HepG2 (cell line): Measurements from ENCODE around the gene RHOC. TPM values are rescaled to one million over a fixed set of nuclear protein-coding genes. Genes with fewer than 3 reads are reported as not detected.

Experiments used
- ATAC-seq: fragments of 200-7000 bp; cut with Tn5 transposase; 3 replicates; pipeline ENCODE4 v1.9.1; 2020; ENCODE audit warnings: mild to moderate bottlenecking, moderate library complexity
- BruUV-seq: library from RNA; stranded (reverse); fragments of 400-500 nt; replicated peaks from 2 replicates; lab custom pipeline; 2021; lab: Mats Ljungman, UMichigan
- CTCF ChIA-PET: fragments of 300-600 bp; formaldehyde crosslinking; extraction: SDS; loops from one replicate; lab custom pipeline; 2021; ENCODE audit warnings: low total read pairs, inconsistent platforms, low intra/inter-chr PET ratio; lab: Yijun Ruan, JAX
- POLR2A ChIA-PET: fragments of 350-600 bp; sonication (Branson Sonifier 250); formaldehyde crosslinking; loops from one replicate; lab custom pipeline; 2020; ENCODE audit warnings: antibody characterized with exemption, inconsistent platforms; lab: Yijun Ruan, JAX
- DNase-seq: peaks from one replicate; pipeline ENCODE4 v3.0.0-alpha.2; 2015; ENCODE audit warnings: low spot score
- FAIRE-seq: peaks from 3 replicates; lab custom pipeline; 2011; peaks lifted over from hg19 to GRCh38; lab: Jason Lieb, UNC
- H2AFZ ChIP-seq: one replicate; pipeline ENCODE4 v1.6.1; 2011; ENCODE audit warnings: low read length, inconsistent platforms
- H3K27ac ChIP-seq: fragments of 300-600 bp; 3 replicates; pipeline ENCODE4 v1.8.0; 2011; ENCODE audit warnings: mixed run types, mild to moderate bottlenecking, mixed read lengths, low read length, inconsistent platforms; ENCODE audit not compliant: insufficient read depth; ENCODE audit errors: extremely low read length
- H3K27me3 ChIP-seq, 2 experiments: fragments of 200-600 bp in 1 of 2; 2 replicates in 1 of 2; 3 replicates in 1 of 2; pipeline versions ENCODE4 v1.6.0 to v1.8.0; 2011; ENCODE audit warnings: low read length in 2 of 2, mild to moderate bottlenecking in 2 of 2, moderate library complexity in 2 of 2, inconsistent platforms in 1 of 2; ENCODE audit not compliant: insufficient read depth in 2 of 2, control insufficient read depth in 1 of 2
- H3K36me3 ChIP-seq, 2 experiments: fragments of 200-600 bp in 1 of 2; replicated peaks in 1 of 2; 2 replicates in 1 of 2; 3 replicates in 1 of 2; pipeline versions ENCODE4 v1.5.1 to v1.8.0; 2011; ENCODE audit warnings: low read length in 2 of 2, inconsistent platforms in 1 of 2; ENCODE audit not compliant: insufficient read depth in 2 of 2, control insufficient read depth in 1 of 2
- H3K4me1 ChIP-seq: 2 replicates; pipeline ENCODE4 v1.5.1; 2012; ENCODE audit warnings: low read length, inconsistent platforms; ENCODE audit not compliant: insufficient read depth
- H3K4me2 ChIP-seq: 2 replicates; pipeline ENCODE4 v1.6.0; 2011; ENCODE audit warnings: low read depth, low read length, inconsistent platforms
- H3K4me3 ChIP-seq, 3 experiments: fragments of 200-600 bp in 1 of 3; sonication (generic), shearing (Covaris generic) in 1 of 3; replicated peaks in 1 of 3; 2 replicates each; pipeline ENCODE4 v1.5.1; 2011 to 2016; ENCODE audit warnings: low read length in 3 of 3, inconsistent platforms in 2 of 3, low read depth in 2 of 3, mild to moderate bottlenecking in 2 of 3, control low read depth in 1 of 3, mixed read lengths in 1 of 3; ENCODE audit not compliant: insufficient read depth in 1 of 3
- H3K79me2 ChIP-seq: one replicate; pipeline ENCODE4 v1.6.1; 2011; ENCODE audit warnings: low read length, inconsistent platforms; ENCODE audit not compliant: insufficient read depth
- H3K9ac ChIP-seq: 2 replicates; pipeline ENCODE4 v1.6.0; 2011; ENCODE audit warnings: mild to moderate bottlenecking, low read depth, low read length, inconsistent platforms; ENCODE audit not compliant: insufficient read depth
- H3K9me3 ChIP-seq: 2 replicates; pipeline ENCODE4 v1.5.1; 2012; ENCODE audit warnings: mild to moderate bottlenecking, low read length
- H4K20me1 ChIP-seq: 2 replicates; pipeline ENCODE4 v1.6.0; 2011; ENCODE audit warnings: inconsistent platforms, mild to moderate bottlenecking, low read length, moderate library complexity; ENCODE audit not compliant: insufficient read depth
- AKNA ChIP-seq: sonication (generic); formaldehyde crosslinking; IDR thresholded peaks from 2 replicates; pipeline ENCODE4 v1.4.0; 2020; ENCODE audit warnings: missing genetic modification reagents, borderline replicate concordance
- FOSL1 ChIP-seq: sonication (generic); formaldehyde crosslinking; IDR thresholded peaks from 2 replicates; pipeline ENCODE4 v1.9.0; 2021; ENCODE audit warnings: missing genetic modification reagents, borderline replicate concordance
- HNRNPK ChIP-seq: fragments of 200-400 bp; formaldehyde crosslinking; IDR thresholded peaks from 2 replicates; pipeline ENCODE4 v1.6.1; 2018; ENCODE audit warnings: low read length, low read depth, moderate library complexity, mild to moderate bottlenecking; ENCODE audit not compliant: poor library complexity, severe bottlenecking
- LBX2 ChIP-seq: sonication (generic); formaldehyde crosslinking; IDR thresholded peaks from 2 replicates; pipeline ENCODE4 v1.5.0; 2020; ENCODE audit warnings: missing genetic modification reagents, mild to moderate bottlenecking, borderline replicate concordance
- MIER3 ChIP-seq: IDR thresholded peaks from 2 replicates; pipeline ENCODE4 v1.6.1; 2016; ENCODE audit warnings: missing compliant biosample characterization, borderline replicate concordance
- PCBP2 ChIP-seq: fragments of 200-400 bp; formaldehyde crosslinking; optimal IDR thresholded peaks from 2 replicates; pipeline ENCODE3; 2018; ENCODE audit warnings: low read length, low read depth; ENCODE audit not compliant: poor library complexity, severe bottlenecking
- ZBTB38 ChIP-seq: sonication (generic); formaldehyde crosslinking; IDR thresholded peaks from 2 replicates; pipeline ENCODE4 v1.5.1; 2020; ENCODE audit warnings: mild to moderate bottlenecking, missing genetic modification reagents
- ZBTB42 ChIP-seq: sonication (generic); formaldehyde crosslinking; IDR thresholded peaks from 2 replicates; pipeline ENCODE4 v1.5.0; 2020; ENCODE audit warnings: mild to moderate bottlenecking, missing genetic modification reagents
- ZNF740 ChIP-seq: sonication (generic); formaldehyde crosslinking; IDR thresholded peaks from 2 replicates; pipeline ENCODE4 v1.4.0; 2020; ENCODE audit warnings: missing genetic modification reagents
- WGBS: methylation state at CpG from one replicate; pipeline ENCODE4 v1.1.6; 2017; ENCODE audit warnings: low lambda C conversion rate; 5-methylcytosine and 5-hydroxymethylcytosine counted together
- in situ Hi-C: cut with HindIII; loops from 2 replicates; pipeline ENCODE4 v1.10.0; 2017; ENCODE audit warnings: low pct_unique_long_range_greater_than_20kb; ENCODE audit not compliant: extremely low pct_ligation_motif_present
- intact Hi-C: fragments of 100-400 bp; cut with micrococcal nuclease; formaldehyde crosslinking; loops from one replicate; pipeline ENCODE4 v1.10.0; 2022; ENCODE audit not compliant: unreplicated experiment
- polyA plus RNA-seq, 8 experiments: library from polyadenylated mRNA; depleted of rRNA in 3 of 8; stranded (reverse) in 7 of 8; unstranded in 1 of 8; fragments of >200 nt; fragmentation: Illumina TruSeq in 4 of 8; extraction: Trizol in 4 of 8; gene quantifications; 2 replicates each; pipeline versions ENCODE4 v1.2.1 to v1.2.3, GENCODE V29; 2011 to 2016; ENCODE audit warnings: low read depth in 4 of 8, missing spikeins in 1 of 8, mixed read lengths in 1 of 8; ENCODE audit not compliant: insufficient read depth in 1 of 8
- total RNA-seq, 5 experiments: library from RNA; depleted of rRNA; stranded (reverse); fragments of >200 nt; fragmentation: Illumina TruSeq; extraction: Trizol; gene quantifications; 2 replicates each; pipeline ENCODE4 v1.2.3, GENCODE V29; 2016; ENCODE audit warnings: low read depth in 1 of 5
- TF ChIP-seq, protein P1 (sequence below): sonication (generic); formaldehyde crosslinking; IDR thresholded peaks from 2 replicates; pipeline ENCODE4 v1.5.1; 2020; ENCODE audit warnings: missing genetic modification reagents, mild to moderate bottlenecking, borderline replicate concordance

Gene RHOC
- total and polyA plus RNA-seq, 2 of the 13 experiments (the other 11 are each of a cell fraction or from before 2014, with no cell fraction given): 64.3 to 182 TPM

- TF ChIP-seq ZNF740 (CRISPR knock-in tag): no peak
- no peak for TF ChIP-seq HNRNPK
- TF ChIP-seq ZBTB42 (CRISPR knock-in tag): no peak
- TF ChIP-seq, protein P1, sequence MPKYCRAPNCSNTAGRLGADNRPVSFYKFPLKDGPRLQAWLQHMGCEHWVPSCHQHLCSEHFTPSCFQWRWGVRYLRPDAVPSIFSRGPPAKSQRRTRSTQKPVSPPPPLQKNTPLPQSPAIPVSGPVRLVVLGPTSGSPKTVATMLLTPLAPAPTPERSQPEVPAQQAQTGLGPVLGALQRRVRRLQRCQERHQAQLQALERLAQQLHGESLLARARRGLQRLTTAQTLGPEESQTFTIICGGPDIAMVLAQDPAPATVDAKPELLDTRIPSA (CRISPR knock-in tag): no peak
- no peak for TF ChIP-seq AKNA
Observed at GRCh38 chr1:112688781-112689193, 18.1 kb downstream of the RHOC start (continued).

DNA sequence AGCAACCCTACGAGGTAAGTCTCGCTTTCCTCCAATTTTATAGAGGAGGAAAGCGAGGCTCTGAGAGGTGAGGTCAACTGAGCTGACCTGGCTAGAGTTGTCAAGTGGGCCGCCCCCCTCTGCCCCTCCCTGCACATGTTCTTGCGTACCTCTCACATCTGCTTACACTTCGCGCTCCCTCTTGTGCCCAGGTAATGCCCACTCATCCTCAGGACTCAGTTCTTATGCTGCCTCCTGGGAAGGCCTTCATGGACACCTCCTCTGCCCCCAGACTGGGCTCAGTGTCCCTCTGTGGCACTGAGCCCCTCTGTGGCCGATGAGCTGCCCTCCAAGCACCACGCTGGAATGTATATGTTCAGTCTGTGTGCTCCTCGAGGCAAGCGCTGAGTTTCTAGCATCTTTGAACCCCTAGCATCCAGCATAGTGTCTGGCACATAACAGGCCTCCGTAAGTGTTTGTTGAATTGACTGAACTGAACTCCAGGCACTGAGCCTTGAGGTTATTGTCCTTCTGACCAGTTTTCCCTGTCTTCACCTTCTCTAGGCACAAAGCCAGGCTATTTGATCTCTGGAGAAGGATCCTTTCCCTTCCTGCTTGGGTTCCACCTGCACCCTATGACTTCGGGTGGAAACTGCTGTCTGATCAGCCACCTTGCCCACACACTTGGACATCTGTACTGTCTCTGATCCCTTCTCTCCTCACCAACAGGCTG lies 19.0 kb downstream of the RHOC start:
- H2AFZ ChIP-seq: no peak overlapping the region
- no peak for ATAC-seq
- intact Hi-C loops (no loop called here), in situ Hi-C loops (no loop called here)
- H3K4me2 ChIP-seq: no peak overlapping the region
- no peak overlapping the region for H3K4me3 ChIP-seq
- H3K27me3 ChIP-seq: no peaks in the 10 kb centered on the region
- H3K9me3 ChIP-seq: no peaks in the 10 kb centered on the region
- no TSS peak for BruUV-seq
- H3K27ac ChIP-seq: no peak overlapping the region
- no peaks in the 10 kb centered on the region for H4K20me1 ChIP-seq
- CTCF ChIA-PET: no interaction called here
- H3K4me1 ChIP-seq: no peaks in the 10 kb centered on the region
- 93% methylated on average over 12 of the region's 13 CpGs for WGBS
- H3K79me2 ChIP-seq: peaks cover 14% of the 10 kb centered on the region
- DNase-seq: no peak
- FAIRE-seq: no peak
- POLR2A ChIA-PET: no interaction called here
- H3K9ac ChIP-seq: no peak overlapping the region
- peaks cover 11 to 33% of the 10 kb centered on the region in 2 experiments for H3K36me3 ChIP-seq
- TF ChIP-seq LBX2 (CRISPR knock-in tag) (no peak), MIER3 (CRISPR knock-in tag) (no peak), PCBP2 (no peak), FOSL1 (CRISPR knock-in tag) (no peak), ZBTB38 (CRISPR knock-in tag) (no peak)
